Gastrocnemius medialis (tissue), 4 donors: ENCODE data around the gene RTP5.

Experiments used
- POLR2A ChIP-seq, 2 donors: fragments of 450-650 bp; IDR thresholded peaks; one replicate each; pipeline ENCODE4 v1.6.1; 2017; ENCODE audit warnings: antibody characterized with exemption in 2 of 2, mild to moderate bottlenecking in 2 of 2, moderate library complexity in 2 of 2
- TF ChIP-seq, protein P1 (sequence below), 5 experiments: fragments of 450-650 bp in 3 of 5; fragments of 200-600 bp in 2 of 5; sonication (generic) in 2 of 5; IDR thresholded peaks in 4 of 5; conservative IDR thresholded peaks in 1 of 5; 1 replicate in 4 of 5; 2 replicates in 1 of 5; pipeline ENCODE4 v1.5.1; 2016 to 2019; ENCODE audit warnings: antibody characterized with exemption in 5 of 5, mild to moderate bottlenecking in 3 of 5, moderate library complexity in 3 of 5

DNA sequence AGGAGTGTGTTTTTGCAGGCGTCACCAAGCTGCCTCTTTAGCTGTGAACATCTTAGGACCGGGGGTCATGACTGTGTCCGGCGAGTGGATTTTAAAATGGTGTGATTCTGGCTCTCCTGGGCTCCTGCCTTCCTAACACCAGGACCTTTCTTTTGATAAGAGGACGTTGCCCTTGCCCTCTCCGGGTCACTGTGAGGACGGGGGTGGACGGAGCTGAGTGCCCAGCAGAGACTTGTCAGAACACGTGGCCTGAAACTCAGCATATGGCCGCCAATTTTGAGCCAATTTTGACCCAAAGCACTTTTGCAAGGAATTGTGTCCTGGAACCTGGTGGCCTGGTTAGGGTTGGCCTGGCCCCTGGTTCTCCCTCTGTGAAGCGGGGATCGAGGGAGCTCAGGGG is 40.2 kb downstream of the RTP5 start:
- TF ChIP-seq, protein P1, sequence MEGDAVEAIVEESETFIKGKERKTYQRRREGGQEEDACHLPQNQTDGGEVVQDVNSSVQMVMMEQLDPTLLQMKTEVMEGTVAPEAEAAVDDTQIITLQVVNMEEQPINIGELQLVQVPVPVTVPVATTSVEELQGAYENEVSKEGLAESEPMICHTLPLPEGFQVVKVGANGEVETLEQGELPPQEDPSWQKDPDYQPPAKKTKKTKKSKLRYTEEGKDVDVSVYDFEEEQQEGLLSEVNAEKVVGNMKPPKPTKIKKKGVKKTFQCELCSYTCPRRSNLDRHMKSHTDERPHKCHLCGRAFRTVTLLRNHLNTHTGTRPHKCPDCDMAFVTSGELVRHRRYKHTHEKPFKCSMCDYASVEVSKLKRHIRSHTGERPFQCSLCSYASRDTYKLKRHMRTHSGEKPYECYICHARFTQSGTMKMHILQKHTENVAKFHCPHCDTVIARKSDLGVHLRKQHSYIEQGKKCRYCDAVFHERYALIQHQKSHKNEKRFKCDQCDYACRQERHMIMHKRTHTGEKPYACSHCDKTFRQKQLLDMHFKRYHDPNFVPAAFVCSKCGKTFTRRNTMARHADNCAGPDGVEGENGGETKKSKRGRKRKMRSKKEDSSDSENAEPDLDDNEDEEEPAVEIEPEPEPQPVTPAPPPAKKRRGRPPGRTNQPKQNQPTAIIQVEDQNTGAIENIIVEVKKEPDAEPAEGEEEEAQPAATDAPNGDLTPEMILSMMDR (IDR thresholded peaks at IDR 0.05 in 4 of 5, conservative IDR thresholded peaks at IDR 0.05 in 1 of 5): no peak
- TF ChIP-seq POLR2A (IDR thresholded peaks at IDR 0.05): no peak
